ENCODE measurements around the gene TRIOBP.

The TRIOBP gene

DNA sequence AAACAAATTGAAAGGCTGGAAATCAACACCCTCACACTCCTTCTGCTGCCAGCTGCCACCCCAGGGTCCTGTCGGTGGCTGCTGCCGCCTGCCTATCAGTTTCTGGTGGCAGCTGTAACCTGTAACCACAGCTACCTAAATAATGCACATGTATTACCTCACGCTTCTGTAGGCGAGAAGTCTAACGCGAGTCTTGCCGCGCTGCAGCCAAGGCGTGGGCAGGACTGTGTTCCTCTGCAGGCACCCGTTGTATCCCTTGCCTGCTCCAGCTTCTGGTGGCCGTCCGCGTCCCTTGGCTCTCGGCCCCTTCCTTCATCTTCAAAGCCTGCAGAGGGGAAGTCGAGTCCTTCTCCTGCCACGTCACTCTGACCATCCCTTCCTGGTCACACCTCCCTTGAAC, 66.8 kb downstream of the TRIOBP start:
- no peak for DNase-seq (ENCODE audit: low read depth, low spot score)
- no peak overlapping the region for H3K4me3 ChIP-seq (ENCODE audit: low read length)

DNA sequence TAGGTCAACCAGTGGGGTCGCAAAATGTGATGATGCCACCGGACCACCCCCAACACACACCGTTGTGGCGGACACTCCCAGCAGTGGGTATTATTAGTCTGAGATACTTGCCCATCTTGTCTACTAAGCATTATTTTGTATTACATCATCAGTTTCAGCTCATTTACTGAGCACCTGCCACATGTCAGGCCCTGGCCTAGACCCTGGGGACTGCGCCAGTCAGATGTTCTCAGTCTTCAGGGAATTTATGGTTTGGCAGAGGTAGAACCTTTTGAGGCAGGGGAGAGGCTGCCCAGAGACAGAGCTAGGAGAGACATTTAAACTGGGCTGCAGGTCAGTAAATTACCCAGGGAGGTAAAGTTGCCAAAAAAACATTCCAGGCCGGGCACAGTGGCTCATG, 67.8 kb downstream of the TRIOBP start:
- no peak for DNase-seq (ENCODE audit: low read depth, low spot score)
- no peak overlapping the region for H3K4me3 ChIP-seq (ENCODE audit: low read length)

DNA sequence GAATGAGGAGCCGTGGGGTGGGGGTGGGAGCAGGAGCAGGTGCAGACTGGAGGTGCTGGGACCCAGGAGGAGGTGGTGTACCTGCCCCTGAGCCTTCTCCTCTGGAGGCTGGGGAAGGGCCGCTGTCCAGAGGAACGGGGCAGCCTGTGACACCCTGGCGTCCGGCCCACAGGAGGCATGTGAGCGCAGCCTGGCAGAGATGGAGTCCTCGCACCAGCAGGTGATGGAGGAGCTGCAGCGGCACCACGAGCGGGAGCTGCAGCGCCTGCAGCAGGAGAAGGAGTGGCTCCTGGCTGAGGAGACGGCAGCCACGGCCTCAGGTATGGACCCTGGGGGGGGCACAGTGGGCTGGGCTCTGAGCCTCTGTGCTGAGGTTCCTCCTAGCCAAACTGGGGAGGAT, 68.7 kb downstream of the TRIOBP start:
- DNase-seq (ENCODE audit: low read depth, low spot score), result no peak
- no peak overlapping the region for H3K4me3 ChIP-seq (ENCODE audit: low read length)

- no peak for DNase-seq (ENCODE audit: low read depth, low spot score)
- no peak overlapping the region for H3K4me3 ChIP-seq (ENCODE audit: low read length)
Observed at GRCh38 chr22:37765953-37766576, 69.2 kb downstream of the TRIOBP start.

DNA sequence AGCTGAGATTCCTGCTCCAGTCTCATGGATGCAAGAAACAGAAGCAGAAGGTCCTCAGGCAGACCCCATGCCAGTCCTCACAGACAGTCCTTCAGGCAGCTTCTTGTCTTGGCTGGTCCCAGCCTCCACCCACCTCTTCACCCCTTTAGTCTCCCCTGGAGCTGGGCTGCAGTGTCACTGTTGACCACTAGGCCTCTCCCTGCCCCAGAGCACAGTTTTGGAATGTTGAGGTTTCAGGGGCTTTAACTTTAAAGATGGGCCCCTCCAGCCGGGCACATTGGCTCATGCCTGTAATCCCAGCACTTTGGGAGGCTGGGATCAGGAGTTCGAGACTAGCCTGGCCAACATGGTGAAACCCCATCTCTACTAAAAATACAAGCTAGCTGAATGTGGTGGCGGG, 71.4 kb downstream of the TRIOBP start:
- DNase-seq (ENCODE audit: low read depth, low spot score), result no peak
- no peak overlapping the region for H3K4me3 ChIP-seq (ENCODE audit: low read length)

DNA sequence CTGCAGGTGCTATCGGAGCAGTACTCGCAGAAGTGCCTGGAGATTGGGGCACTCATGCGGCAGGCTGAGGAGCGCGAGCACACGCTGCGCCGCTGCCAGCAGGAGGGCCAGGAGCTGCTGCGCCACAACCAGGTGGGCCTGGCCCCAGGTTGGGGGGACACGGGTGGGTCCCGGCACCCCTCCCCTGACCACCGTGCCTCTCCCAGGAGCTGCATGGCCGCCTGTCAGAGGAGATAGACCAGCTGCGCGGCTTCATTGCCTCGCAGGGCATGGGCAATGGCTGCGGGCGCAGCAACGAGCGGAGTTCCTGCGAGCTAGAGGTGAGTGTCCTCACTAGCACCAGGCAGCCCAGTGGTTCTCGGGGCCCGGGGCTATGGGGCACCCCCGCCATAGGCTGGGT, 72.2 kb downstream of the TRIOBP start:
- H3K4me3 ChIP-seq (ENCODE audit: low read length), result no peak overlapping the region
- no peak for DNase-seq (ENCODE audit: low read depth, low spot score)

- H3K4me3 ChIP-seq (ENCODE audit: low read length), result no peak overlapping the region
Observed at GRCh38 chr22:37771081-37771480, 74.2 kb downstream of the TRIOBP start.

GRCh38 chr22:37771702-37772427, 75.0 kb downstream of the TRIOBP start:
- H3K4me3 ChIP-seq (ENCODE audit: low read length), result no peak overlapping the region

More at GRCh38 chr22:37771081-37771480, 74.2 kb downstream of the TRIOBP start:
- no peak for DNase-seq (ENCODE audit: low read depth, low spot score)

GRCh38 chr22:37774728-37775127, 77.9 kb downstream of the TRIOBP start:
- no peak for DNase-seq (ENCODE audit: low read depth, low spot score)
- H3K4me3 ChIP-seq (ENCODE audit: low read length), result no peak overlapping the region

More at GRCh38 chr22:37771702-37772427, 75.0 kb downstream of the TRIOBP start:
- DNase-seq (ENCODE audit: low read depth, low spot score), result no peak

DNA sequence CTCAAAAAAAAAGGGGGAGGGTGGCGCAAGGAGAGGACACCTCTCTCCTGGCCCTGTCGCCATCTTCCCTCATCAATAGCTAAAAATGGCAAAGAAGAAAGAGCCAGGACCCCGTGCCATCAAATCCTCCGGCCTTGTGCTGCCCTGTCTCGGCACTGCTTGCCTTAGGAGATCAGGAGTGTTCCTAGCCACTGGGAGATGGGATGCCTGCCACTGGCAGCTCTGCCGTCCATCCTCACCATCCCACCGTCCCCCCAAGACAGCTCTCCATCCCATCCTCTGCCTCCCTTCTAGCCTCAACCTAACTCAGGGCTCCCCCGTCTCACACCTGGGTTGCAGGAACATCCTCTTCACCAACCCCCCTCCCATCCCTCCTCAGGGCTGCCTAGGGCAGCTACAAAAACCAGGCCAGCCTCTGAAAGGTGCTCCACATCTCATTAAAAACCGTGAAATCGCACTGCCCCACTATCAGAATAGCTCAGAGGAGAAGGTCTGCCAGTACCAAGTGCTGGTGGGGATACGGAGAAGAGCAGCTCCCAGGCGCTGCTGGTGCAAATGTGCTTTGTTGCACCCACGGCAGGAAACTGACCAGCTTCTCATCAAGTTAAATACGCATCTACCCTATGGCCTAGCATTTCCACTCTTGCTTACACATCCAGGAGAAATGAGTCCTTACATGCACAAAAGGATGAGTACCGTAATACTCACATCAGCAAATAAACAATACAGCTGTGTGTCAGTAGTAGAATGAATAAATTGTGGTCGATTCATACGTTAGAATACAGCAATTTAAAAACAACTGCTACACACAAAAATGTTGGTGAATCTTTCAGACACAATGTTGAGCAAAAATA, 79.2 kb downstream of the TRIOBP start:
- no peak for DNase-seq (ENCODE audit: low read depth, low spot score)
- H3K4me3 ChIP-seq (ENCODE audit: low read length), result no peak overlapping the region

DNA sequence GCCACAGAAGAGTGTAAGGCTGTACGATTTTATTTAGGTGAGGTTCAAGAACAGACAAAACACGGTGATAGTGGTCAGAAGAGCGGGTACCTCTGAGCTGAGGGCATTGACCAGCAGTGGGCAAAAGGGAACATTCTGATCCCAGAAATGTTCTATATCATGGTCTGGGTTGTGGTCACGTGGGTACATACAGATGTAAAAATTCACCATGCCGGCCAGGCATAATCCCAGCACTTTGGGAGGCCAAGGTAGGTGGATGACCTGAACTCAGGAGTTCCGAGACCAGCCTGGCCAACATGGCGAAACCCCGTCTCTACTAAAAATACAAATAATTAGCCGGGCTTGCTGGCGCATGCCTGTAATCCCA, 79.8 kb downstream of the TRIOBP start:
- no peak overlapping the region for H3K4me3 ChIP-seq (ENCODE audit: low read length)

GRCh38 chr22:37777122-37777687, 80.4 kb downstream of the TRIOBP start:
- DNase-seq (ENCODE audit: low read depth, low spot score), result no peak
- no peak overlapping the region for H3K4me3 ChIP-seq (ENCODE audit: low read length)

More for the DNA sequence above, 79.8 kb downstream of the TRIOBP start:
- no peak for DNase-seq (ENCODE audit: low read depth, low spot score)

DNA sequence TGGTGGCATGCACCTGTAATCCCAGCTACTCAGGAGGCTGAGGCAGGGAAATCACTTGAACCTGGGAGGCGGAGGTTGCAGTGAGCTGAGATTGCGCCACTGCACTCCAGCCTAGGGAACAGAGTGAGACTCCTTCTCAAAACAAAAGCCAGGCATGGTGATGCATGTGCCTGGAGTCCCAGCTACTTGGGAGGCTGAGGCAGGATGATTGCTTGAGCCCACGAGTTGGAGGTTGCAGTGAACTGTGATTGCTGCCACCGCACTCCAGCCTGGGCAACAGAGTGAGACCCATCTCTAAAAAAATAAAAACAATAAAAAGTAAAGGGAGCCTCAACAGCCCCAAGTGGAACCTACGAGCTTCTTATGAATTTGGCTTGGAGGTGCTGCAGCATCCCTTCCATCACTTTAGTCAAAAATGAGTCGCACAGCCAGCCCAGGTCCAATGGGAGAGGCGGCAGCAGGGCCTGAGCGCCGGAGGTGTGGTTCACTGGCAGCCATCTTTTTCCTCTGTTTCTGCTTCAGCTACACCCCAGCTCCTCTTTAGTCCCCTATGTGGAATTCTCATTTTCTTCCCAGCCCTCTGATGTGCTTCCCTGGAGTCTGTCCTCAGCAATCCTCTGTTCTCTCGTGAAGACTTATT, 81.6 kb downstream of the TRIOBP start:
- no peak for DNase-seq (ENCODE audit: low read depth, low spot score)
- H3K4me3 ChIP-seq (ENCODE audit: low read length), result no peak overlapping the region

- no peak overlapping the region for H3K4me3 ChIP-seq (ENCODE audit: low read length)
- no peak for DNase-seq (ENCODE audit: low read depth, low spot score)
Observed at GRCh38 chr22:37781434-37782059, 84.7 kb downstream of the TRIOBP start.

GRCh38 chr22:37782340-37783168, 85.7 kb downstream of the TRIOBP start:
- no peak for DNase-seq (ENCODE audit: low read depth, low spot score)
- H3K4me3 ChIP-seq (ENCODE audit: low read length), result no peak overlapping the region

DNA sequence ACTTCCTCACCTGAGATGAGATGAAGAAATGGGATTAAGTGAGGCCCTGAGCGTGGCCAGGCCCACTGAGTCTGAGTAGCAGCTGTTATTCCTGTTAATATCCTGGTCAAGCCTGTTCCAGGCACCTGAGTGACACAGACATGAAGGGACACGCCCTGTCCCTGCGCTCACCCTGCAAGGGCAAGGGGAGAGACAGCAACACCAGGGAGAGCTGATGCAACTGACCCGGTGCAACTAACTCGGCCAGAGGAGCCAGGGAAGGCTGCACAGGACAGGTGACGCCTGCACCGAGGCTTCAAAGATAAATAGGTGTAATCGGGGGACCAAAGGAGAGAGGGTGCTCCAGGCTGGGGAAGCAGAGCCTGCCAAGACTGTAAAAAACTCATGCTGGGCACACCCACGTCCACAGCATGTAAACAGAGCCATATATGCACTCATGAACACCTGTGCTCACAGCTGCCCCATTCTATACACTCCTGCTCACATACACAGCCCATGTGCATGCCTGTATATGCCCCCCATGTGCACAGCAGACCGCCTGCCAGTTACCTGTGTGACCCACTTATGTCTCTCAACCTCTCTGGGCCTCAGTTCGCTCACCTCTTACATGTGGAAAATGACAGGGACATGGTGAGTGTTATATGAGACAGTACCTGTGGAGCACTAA, 88.1 kb downstream of the TRIOBP start:
- no peak for DNase-seq (ENCODE audit: low read depth, low spot score)
- no peak overlapping the region for H3K4me3 ChIP-seq (ENCODE audit: low read length)

- H3K4me3 ChIP-seq (ENCODE audit: low read length), result no peak overlapping the region
- DNase-seq (ENCODE audit: low read depth, low spot score), result no peak
Observed at GRCh38 chr22:37790234-37790633, 93.4 kb downstream of the TRIOBP start.

DNA sequence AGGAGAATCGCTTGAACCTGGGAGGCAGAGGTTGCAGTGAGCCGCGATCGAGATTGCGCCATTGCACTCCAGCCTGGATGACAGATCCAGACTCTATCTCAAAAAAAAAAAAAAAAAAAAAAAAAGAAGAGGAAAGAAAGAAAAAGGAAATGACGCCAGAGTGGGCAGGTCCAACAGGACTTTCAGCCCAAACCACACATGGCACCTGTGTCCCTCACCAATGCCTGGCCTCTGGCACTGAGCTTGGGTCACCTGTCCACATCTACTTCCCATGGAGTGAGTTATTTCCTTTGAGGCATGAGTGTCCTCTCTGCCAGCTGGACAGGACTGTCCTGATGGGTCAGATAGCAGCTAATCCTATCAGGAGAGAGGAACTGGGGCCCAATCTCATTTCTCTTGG, 95.6 kb downstream of the TRIOBP start:
- no peak for DNase-seq (ENCODE audit: low read depth, low spot score)
- H3K4me3 ChIP-seq (ENCODE audit: low read length), result no peak overlapping the region
